GM21515 (cell line): ENCODE measurements around the gene ANKHD1.
A peak's percentile ranks its signal among the peaks of the same experiment; 100 is the strongest.
"Not testable (repeated sequence)": the region's sequence is repeated elsewhere in the genome, so short reads cannot be mapped to it uniquely, and the experiment has no call there.

Experiments
- ATAC-seq: cut with Tn5 transposase; IDR thresholded peaks from one replicate; pipeline ENCODE4 v1.9.1; 2021; ENCODE audit not compliant: unreplicated experiment

The ANKHD1 gene

GRCh38 chr5:140563596-140563995, 162.0 kb downstream of the ANKHD1 start:
- ATAC-seq: no peak

GRCh38 chr5:140564196-140565023, 162.8 kb downstream of the ANKHD1 start, which contains the start of the genes APBB3 and SLC35A4:
Gene APBB3, minus strand, starts transcription at chr5:140564598. Its CDS starts 353 bp downstream, at chr5:140564245.
Gene SLC35A4, plus strand, starts transcription at chr5:140564828. Its CDS starts 2,342 bp downstream, at chr5:140567170.
- peak; percentile 82 for ATAC-seq

GRCh38 chr5:140565024-140565779, 163.6 kb downstream of the ANKHD1 start:
- no peak for ATAC-seq

GRCh38 chr5:140565780-140566095, 164.1 kb downstream of the ANKHD1 start:
- no peak for ATAC-seq

- ATAC-seq: no peak
These were observed 165.0 kb downstream of the ANKHD1 start for GRCh38 chr5:140566665-140567064.

- ATAC-seq: no peak
These were observed 165.6 kb downstream of the ANKHD1 start for GRCh38 chr5:140567136-140567818.

- ATAC-seq: no peak
These were observed 166.2 kb downstream of the ANKHD1 start for GRCh38 chr5:140567871-140568270.

- no peak for ATAC-seq
These were observed 166.9 kb downstream of the ANKHD1 start for GRCh38 chr5:140568443-140569063.

- peak; percentile 21 for ATAC-seq
These were observed 167.6 kb downstream of the ANKHD1 start for GRCh38 chr5:140569197-140569596.

GRCh38 chr5:140570058-140570457, 168.4 kb downstream of the ANKHD1 start:
- no peak for ATAC-seq

- ATAC-seq: no peak
These were observed 168.9 kb downstream of the ANKHD1 start for GRCh38 chr5:140570488-140570887.

GRCh38 chr5:140571105-140571504, 169.5 kb downstream of the ANKHD1 start:
- no peak for ATAC-seq

GRCh38 chr5:140573683-140574082, 172.1 kb downstream of the ANKHD1 start:
- no peak for ATAC-seq

GRCh38 chr5:140574165-140574564, 172.5 kb downstream of the ANKHD1 start:
- ATAC-seq: no peak

GRCh38 chr5:140575309-140575708, 173.7 kb downstream of the ANKHD1 start:
- no peak for ATAC-seq

- no peak for ATAC-seq
These were observed 175.2 kb downstream of the ANKHD1 start for GRCh38 chr5:140576776-140577201.

- not testable (repeated sequence) for ATAC-seq
These were observed 177.6 kb downstream of the ANKHD1 start for GRCh38 chr5:140579188-140579747.

- no peak for ATAC-seq
These were observed 185.9 kb downstream of the ANKHD1 start for GRCh38 chr5:140587495-140587894.

GRCh38 chr5:140588311-140589070, 186.9 kb downstream of the ANKHD1 start:
- ATAC-seq: no peak
